Activated CD8-positive, alpha-beta T cell treated with anti-CD3 and anti-CD28 coated beads for 36 hours (primary cell): Measurements from ENCODE around the gene TMEM178B. TPM values are rescaled to one million over a fixed set of nuclear protein-coding genes. Genes with fewer than 3 reads are reported as not detected.

ENCODE experiments used
- ATAC-seq: fragments of 200-7000 bp; cut with Tn5 transposase; one replicate; pipeline ENCODE4 v1.10.0; 2021; ENCODE audit warnings: mild to moderate bottlenecking, moderate library complexity
- CTCF ChIA-PET: fragments of 350-600 bp; sonication (Branson Sonifier 250); formaldehyde crosslinking; loops from one replicate; lab custom pipeline; 2021; ENCODE audit warnings: antibody characterized with exemption; lab: Charles Lee
- POLR2A ChIA-PET: fragments of 350-600 bp; sonication (Branson Sonifier 250); formaldehyde crosslinking; loops from one replicate; lab custom pipeline; 2021; ENCODE audit warnings: antibody characterized with exemption; lab: Charles Lee
- DNase-seq: peaks from one replicate; pipeline ENCODE4 v3.0.0-alpha.2; 2020
- H3K27ac Mint-ChIP-seq: one replicate; pipeline ENCODE4 v1.8.0; 2021; ENCODE audit warnings: mild to moderate bottlenecking, mixed read lengths
- H3K27me3 Mint-ChIP-seq: one replicate; pipeline ENCODE4 v1.8.0; 2021; ENCODE audit warnings: mixed read lengths
- H3K36me3 Mint-ChIP-seq: one replicate; pipeline ENCODE4 v1.8.0; 2021; ENCODE audit warnings: low read depth, mixed read lengths
- H3K4me1 Mint-ChIP-seq: one replicate; pipeline ENCODE4 v1.8.0; 2021; ENCODE audit warnings: low read depth, mixed read lengths
- H3K4me3 Mint-ChIP-seq: one replicate; pipeline ENCODE4 v1.8.0; 2021; ENCODE audit warnings: mild to moderate bottlenecking, moderate library complexity, mixed read lengths
- H3K9me3 Mint-ChIP-seq: one replicate; pipeline ENCODE4 v1.8.0; 2021; ENCODE audit warnings: mixed read lengths
- intact Hi-C: fragments of 100-400 bp; cut with micrococcal nuclease; formaldehyde crosslinking; loops from one replicate; pipeline ENCODE4 v1.10.0; 2022
- total RNA-seq, 2 experiments: library from RNA; stranded (reverse); gene quantifications; one replicate each; pipeline ENCODE4 v1.2.3, GENCODE V29; 2021
- TF ChIP-seq, protein P1 (sequence below): fragments of 200-600 bp; IDR thresholded peaks from one replicate; pipeline ENCODE4 v1.8.0; 2022; ENCODE audit warnings: antibody characterized with exemption, mild to moderate bottlenecking

TMEM178B gene
- total RNA-seq, 2 experiments from 2014 or later, result 0.34 to 1.1 TPM

DNA sequence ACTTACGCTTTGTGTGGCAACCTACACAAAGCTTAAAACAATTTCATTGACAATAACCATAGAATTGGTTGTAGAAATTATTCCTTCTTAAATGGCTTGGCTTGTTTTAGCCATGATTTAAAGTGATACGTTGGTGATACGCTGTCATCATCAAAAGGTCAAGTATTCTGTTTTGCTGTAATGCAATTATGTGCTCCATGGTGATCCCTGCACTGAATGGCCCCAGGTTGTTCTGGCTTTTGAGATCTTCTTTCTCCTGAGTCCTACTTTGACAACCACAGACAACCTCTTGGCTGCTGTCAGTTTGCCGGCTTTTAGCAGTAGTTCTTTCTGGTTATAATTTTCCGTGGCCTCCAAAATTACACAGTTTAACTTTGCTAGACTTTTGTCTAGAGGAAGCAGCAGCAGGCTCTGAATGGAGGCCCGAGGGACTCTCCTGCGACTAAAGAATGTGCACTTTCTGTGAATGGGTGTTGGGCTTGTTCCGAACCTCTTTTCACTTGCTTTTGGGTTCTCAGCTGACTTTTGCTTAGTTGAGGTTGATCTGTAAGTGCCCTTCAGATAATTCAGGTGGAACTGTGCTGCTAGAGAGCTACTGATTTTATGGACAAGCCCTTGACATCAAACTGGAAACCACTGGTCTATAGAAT is 104.7 kb downstream of the TMEM178B start:
- no peaks in the 10 kb centered on the region for H3K9me3 Mint-ChIP-seq
- CTCF ChIA-PET, result interaction anchor here (1.2 kb wide), 1 partner anchor 106 kb away, joined by 4 read pairs; no protein-coding TSS in a partner anchor
- intact Hi-C loops, result no loop called here
- POLR2A ChIA-PET, result no interaction called here
- H3K4me1 Mint-ChIP-seq, result no peaks in the 10 kb centered on the region
- no peak overlapping the region for H3K27ac Mint-ChIP-seq
- TF ChIP-seq, protein P1, sequence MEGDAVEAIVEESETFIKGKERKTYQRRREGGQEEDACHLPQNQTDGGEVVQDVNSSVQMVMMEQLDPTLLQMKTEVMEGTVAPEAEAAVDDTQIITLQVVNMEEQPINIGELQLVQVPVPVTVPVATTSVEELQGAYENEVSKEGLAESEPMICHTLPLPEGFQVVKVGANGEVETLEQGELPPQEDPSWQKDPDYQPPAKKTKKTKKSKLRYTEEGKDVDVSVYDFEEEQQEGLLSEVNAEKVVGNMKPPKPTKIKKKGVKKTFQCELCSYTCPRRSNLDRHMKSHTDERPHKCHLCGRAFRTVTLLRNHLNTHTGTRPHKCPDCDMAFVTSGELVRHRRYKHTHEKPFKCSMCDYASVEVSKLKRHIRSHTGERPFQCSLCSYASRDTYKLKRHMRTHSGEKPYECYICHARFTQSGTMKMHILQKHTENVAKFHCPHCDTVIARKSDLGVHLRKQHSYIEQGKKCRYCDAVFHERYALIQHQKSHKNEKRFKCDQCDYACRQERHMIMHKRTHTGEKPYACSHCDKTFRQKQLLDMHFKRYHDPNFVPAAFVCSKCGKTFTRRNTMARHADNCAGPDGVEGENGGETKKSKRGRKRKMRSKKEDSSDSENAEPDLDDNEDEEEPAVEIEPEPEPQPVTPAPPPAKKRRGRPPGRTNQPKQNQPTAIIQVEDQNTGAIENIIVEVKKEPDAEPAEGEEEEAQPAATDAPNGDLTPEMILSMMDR, result no peak
- no peak for DNase-seq
- no peaks in the 10 kb centered on the region for H3K36me3 Mint-ChIP-seq
- peaks cover 1% of the 10 kb centered on the region for H3K27me3 Mint-ChIP-seq
- H3K4me3 Mint-ChIP-seq, result no peak overlapping the region
- ATAC-seq, result no peak

DNA sequence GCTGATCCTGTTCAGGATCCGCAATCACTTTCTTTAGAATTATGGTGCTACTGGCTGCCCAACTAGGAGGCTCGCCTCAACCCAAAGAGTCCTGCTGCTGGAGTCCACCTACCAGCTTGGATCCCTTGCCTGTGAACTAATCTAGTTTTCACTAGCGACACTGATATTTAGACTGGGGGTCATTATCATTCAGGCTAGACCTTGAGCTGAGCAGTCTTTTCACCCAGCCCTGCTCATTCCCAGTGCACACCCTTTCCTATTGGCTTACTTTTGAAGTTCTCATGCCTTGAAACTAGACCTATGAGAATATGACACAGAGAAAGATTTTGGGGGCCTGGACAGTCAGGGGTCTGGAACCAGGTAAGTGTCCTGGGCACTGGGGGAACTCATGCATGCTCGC is 107.9 kb downstream of the TMEM178B start:
- no peak overlapping the region for H3K27ac Mint-ChIP-seq
- ATAC-seq (no peak), DNase-seq (no peak)
- no peaks in the 10 kb centered on the region for H3K9me3 Mint-ChIP-seq
- peaks cover 1% of the 10 kb centered on the region for H3K27me3 Mint-ChIP-seq
- ChIA-PET CTCF (no interaction called here), POLR2A (no interaction called here)
- no peaks in the 10 kb centered on the region for H3K4me1 Mint-ChIP-seq
- H3K4me3 Mint-ChIP-seq, result no peak overlapping the region
- intact Hi-C loops, result no loop called here
- TF ChIP-seq, protein P1, result no peak
- no peaks in the 10 kb centered on the region for H3K36me3 Mint-ChIP-seq

DNA sequence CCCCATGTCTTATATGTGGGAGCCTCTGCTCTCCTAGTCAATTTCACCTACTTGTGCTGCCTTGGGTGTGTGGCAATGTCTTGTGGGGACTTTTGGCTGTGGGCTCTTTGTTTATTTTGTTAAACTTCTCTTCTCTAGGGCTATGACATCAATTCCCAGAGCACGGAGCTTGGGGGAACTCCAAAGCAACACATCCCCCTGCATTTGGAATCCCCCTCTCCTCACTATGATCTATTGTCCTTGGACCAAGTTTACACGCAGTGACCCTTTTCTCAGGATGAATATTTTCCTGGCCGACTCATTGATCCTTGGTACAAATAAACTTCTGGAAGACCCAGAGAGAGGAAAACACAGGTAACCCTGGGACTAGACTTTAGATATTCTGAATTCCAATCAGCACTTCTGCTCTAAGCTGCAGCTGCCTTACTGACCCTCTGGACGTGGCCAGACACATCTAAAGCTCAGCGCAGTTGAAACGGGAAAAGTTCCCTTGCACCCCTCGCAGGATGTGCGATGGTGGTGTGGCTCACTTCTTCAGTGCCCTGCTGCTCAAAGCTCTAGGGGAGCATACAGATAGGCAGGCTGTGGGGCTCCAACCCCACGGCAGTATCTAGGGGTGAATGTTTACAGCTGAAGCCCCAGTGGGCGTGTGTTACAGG is 110.8 kb downstream of the TMEM178B start:
- DNase-seq (no peak), ATAC-seq (no peak)
- no peaks in the 10 kb centered on the region for H3K9me3 Mint-ChIP-seq
- no peak overlapping the region for H3K27ac Mint-ChIP-seq
- intact Hi-C loops, result no loop called here
- peaks cover 3% of the 10 kb centered on the region for H3K27me3 Mint-ChIP-seq
- H3K4me1 Mint-ChIP-seq, result no peaks in the 10 kb centered on the region
- H3K4me3 Mint-ChIP-seq, result no peak overlapping the region
- no peaks in the 10 kb centered on the region for H3K36me3 Mint-ChIP-seq
- ChIA-PET POLR2A (no interaction called here), CTCF (no interaction called here)
- TF ChIP-seq, protein P1, result no peak

DNA sequence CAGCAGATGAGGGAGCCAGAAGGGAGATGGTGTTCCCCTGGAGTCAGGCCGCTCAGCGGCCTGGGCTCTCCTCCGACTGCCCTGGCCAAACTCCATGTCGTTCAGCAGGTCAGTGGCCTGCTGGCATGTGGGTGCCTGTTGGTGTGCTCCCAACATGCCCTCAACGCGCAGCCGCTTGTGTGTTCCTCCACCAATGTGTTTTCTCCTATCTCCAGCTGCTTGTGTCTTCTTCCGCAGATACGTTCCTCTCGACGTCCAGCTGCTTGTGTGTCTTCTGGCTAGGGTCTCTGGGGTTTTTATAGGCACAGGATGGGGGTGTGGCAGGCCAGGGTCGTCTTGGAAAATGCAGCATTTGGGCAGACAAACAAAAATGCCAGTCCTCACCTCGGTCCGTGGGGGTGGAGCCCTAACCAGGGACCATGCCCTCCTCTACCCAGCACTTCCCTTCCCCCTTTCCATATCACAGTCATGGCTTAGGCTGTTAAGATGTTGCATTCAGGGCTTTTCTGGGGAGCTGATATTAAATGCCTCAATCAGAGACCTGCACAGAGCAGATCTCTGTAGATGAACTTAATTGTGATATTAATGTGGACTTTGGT is 111.6 kb downstream of the TMEM178B start:
- H3K36me3 Mint-ChIP-seq, result no peaks in the 10 kb centered on the region
- TF ChIP-seq, protein P1, result no peak
- ChIA-PET CTCF (no interaction called here), POLR2A (no interaction called here)
- no peak overlapping the region for H3K27ac Mint-ChIP-seq
- ATAC-seq (no peak), DNase-seq (no peak)
- intact Hi-C loops, result no loop called here
- no peak overlapping the region for H3K4me3 Mint-ChIP-seq
- H3K27me3 Mint-ChIP-seq, result peaks cover 3% of the 10 kb centered on the region
- H3K4me1 Mint-ChIP-seq, result no peaks in the 10 kb centered on the region
- H3K9me3 Mint-ChIP-seq, result no peaks in the 10 kb centered on the region

DNA sequence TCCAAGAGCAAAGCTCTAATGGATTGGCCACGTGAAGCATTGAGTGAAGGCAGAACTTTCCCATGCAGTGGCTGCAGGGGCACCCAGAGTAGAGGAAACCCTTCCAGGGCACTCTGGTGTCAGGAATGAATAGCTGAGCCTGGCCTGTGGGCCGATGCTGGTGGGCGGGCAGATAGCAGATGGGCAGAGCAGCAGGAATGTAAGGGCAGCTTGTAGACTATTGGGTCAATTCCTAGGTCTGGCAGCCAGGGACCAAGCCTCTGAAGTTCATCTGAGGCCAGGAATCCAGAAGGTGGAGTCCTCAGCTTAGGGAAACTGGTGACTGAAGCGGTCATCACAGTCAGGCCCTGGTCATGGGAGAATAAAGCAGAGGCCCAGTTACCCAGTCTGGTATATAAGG is 115.4 kb downstream of the TMEM178B start:
- ChIA-PET CTCF (no interaction called here), POLR2A (no interaction called here)
- Mint-ChIP-seq H3K36me3 (no peaks in the 10 kb centered on the region), H3K9me3 (no peaks in the 10 kb centered on the region), H3K4me1 (no peaks in the 10 kb centered on the region), H3K4me3 (no peak overlapping the region), H3K27ac (no peak overlapping the region), H3K27me3 (peaks cover 6% of the 10 kb centered on the region)
- intact Hi-C loops, result no loop called here
- no peak for ATAC-seq
- TF ChIP-seq, protein P1, result no peak
- no peak for DNase-seq
